HEK293T (cell line): ENCODE results near the gene POLA1.
"Not testable (repeated sequence)": the region's sequence is repeated elsewhere in the genome, so short reads cannot be mapped to it uniquely, and the experiment has no call there.

Experiments used
- CTCF ChIA-PET: fragments of 350-600 bp; formaldehyde crosslinking; extraction: SDS; loops from one replicate; lab custom pipeline; 2021; ENCODE audit warnings: antibody characterized with exemption, inconsistent platforms; lab: Yijun Ruan, JAX
- POLR2A ChIA-PET: fragments of 350-600 bp; formaldehyde crosslinking; extraction: SDS; loops from one replicate; lab custom pipeline; 2020; ENCODE audit warnings: antibody characterized with exemption, inconsistent platforms; lab: Yijun Ruan, JAX
- DNase-seq: peaks from one replicate; pipeline ENCODE4 v3.0.0; 2012; ENCODE audit warnings: mixed read lengths; ENCODE audit errors: extremely low spot score
- ARNT ChIP-seq: fragments of 450-650 bp; IDR thresholded peaks from 2 replicates; pipeline ENCODE4 v1.6.1; 2017; ENCODE audit warnings: mild to moderate bottlenecking
- BHLHE40 ChIP-seq: fragments of 450-650 bp; IDR thresholded peaks from 2 replicates; pipeline ENCODE4 v1.6.1; 2016; ENCODE audit warnings: mild to moderate bottlenecking, moderate library complexity, borderline replicate concordance
- CTBP1 ChIP-seq: fragments of 450-650 bp; IDR thresholded peaks from 2 replicates; pipeline ENCODE4 v1.6.1; 2016; ENCODE audit warnings: borderline replicate concordance
- ELF4 ChIP-seq: fragments of 450-650 bp; IDR thresholded peaks from 2 replicates; pipeline ENCODE4 v1.6.1; 2017; ENCODE audit warnings: antibody characterized with exemption
- FOXA1 ChIP-seq: fragments of 450-650 bp; IDR thresholded peaks from 2 replicates; pipeline ENCODE4 v1.6.1; 2016; ENCODE audit warnings: mild to moderate bottlenecking
- FOXK2 ChIP-seq: fragments of 450-650 bp; IDR thresholded peaks from 2 replicates; pipeline ENCODE4 v1.6.1; 2016; ENCODE audit warnings: mild to moderate bottlenecking
- FOXM1 ChIP-seq: fragments of 450-650 bp; IDR thresholded peaks from 2 replicates; pipeline ENCODE4 v1.6.1; 2017; ENCODE audit warnings: mild to moderate bottlenecking, borderline replicate concordance
- HDGF ChIP-seq: fragments of 450-650 bp; IDR thresholded peaks from 2 replicates; pipeline ENCODE4 v1.6.1; 2017; ENCODE audit warnings: antibody characterized with exemption, borderline replicate concordance
- L3MBTL2 ChIP-seq: fragments of 450-650 bp; conservative IDR thresholded peaks from 2 replicates; pipeline ENCODE4 v1.6.1; 2016; ENCODE audit warnings: mild to moderate bottlenecking
- LEF1 ChIP-seq: fragments of 450-650 bp; IDR thresholded peaks from 2 replicates; pipeline ENCODE4 v1.6.1; 2017; ENCODE audit warnings: mild to moderate bottlenecking, borderline replicate concordance
- NFRKB ChIP-seq: fragments of 450-650 bp; IDR thresholded peaks from 2 replicates; pipeline ENCODE4 v1.6.1; 2016; ENCODE audit warnings: mild to moderate bottlenecking, moderate library complexity
- SP1 ChIP-seq: fragments of 450-650 bp; IDR thresholded peaks from 2 replicates; pipeline ENCODE4 v1.6.1; 2017
- SUZ12 ChIP-seq: fragments of 450-650 bp; IDR thresholded peaks from 2 replicates; pipeline ENCODE4 v1.6.1; 2016; ENCODE audit warnings: mild to moderate bottlenecking
- TARDBP ChIP-seq: fragments of 450-650 bp; IDR thresholded peaks from 2 replicates; pipeline ENCODE4 v1.6.1; 2016
- ZNF384 ChIP-seq: fragments of 450-650 bp; IDR thresholded peaks from 2 replicates; pipeline ENCODE4 v1.6.1; 2016
- TF ChIP-seq, protein P1 (sequence below): fragments of 450-650 bp; IDR thresholded peaks from 2 replicates; pipeline ENCODE4 v1.6.1; 2016

Gene POLA1

DNA sequence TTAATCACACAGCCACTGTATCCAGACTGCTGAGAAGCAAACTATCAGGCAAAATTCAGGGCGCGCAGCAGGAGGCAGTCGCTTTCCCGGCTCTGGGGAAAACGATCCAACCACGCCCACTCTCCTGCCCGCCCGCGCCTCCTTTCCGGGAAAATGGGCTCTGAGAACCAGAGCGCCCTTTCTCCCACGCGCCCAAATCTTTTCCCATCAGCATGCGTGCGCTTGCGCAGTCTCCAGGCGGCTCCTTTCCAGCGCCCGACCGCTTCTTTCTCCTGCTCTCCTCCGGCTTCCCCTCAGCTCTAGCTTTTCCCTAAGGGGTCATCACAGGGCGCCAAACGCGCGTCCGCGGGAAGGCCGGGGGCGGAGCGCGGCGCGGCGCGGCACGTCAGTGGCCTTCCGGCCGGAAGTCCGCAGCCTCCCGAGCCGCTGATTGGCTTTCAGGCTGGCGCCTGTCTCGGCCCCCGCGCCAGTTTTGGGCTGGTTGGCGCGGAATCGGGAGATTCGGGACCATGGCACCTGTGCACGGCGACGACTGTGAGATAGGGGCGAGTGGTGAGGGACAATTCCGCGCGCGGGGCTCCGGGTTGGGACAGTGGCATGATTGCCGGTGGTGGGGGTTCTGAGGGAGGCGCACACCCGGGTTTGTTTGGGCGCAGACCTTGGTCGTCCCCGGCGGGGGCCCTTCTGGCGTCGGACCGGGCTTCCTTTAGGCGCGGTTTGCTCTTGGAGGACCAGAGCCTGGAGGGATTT is at the start of gene POLA1:
Gene POLA1 (plus strand): TSS at position 466 of the 750 bp plus-strand sequence. CDS start 44 bp downstream, at position 510.
- TF ChIP-seq, protein P1, sequence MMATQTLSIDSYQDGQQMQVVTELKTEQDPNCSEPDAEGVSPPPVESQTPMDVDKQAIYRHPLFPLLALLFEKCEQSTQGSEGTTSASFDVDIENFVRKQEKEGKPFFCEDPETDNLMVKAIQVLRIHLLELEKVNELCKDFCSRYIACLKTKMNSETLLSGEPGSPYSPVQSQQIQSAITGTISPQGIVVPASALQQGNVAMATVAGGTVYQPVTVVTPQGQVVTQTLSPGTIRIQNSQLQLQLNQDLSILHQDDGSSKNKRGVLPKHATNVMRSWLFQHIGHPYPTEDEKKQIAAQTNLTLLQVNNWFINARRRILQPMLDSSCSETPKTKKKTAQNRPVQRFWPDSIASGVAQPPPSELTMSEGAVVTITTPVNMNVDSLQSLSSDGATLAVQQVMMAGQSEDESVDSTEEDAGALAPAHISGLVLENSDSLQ, result 0 out of 2 replicates have a peak, but pooled peaks have one; percentile 20
- TF ChIP-seq BHLHE40, result no peak
- TF ChIP-seq ZNF384, result no peak
- peak; percentile 90 for TF ChIP-seq L3MBTL2
- TF ChIP-seq ELF4, result peak; percentile 65; the same call in 1 of the 2 replicates
- no peak for TF ChIP-seq SP1
- no peak for TF ChIP-seq FOXM1
- TF ChIP-seq FOXK2, result no peak
- ChIA-PET CTCF (no interaction called here), POLR2A (interaction anchor here (1.2 kb wide), 1 partner anchor 9 kb away, joined by 3 read pairs; no protein-coding TSS in a partner anchor)
- DNase-seq, result peak; percentile 90

DNA sequence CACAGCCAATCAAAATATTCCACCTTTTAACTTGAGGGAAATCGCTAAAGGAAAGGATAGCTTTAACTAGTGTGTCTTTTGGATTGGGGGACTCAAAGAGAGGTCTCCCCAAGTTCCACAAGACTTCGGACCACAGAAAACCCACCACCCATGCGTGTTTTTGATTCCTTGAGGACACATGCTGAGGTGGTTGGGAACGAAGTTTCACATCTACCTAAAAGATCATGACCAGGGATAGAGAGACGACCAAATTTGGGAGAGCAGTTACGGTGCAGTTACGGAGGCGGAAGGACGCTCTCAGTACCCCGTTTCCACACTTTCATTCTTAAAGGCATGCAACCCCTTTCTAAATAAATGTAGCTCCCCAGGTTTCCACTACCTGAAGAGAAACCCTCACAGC is 47.7 kb upstream of the POLA1 start:
- DNase-seq, result no peak
- POLR2A ChIA-PET, result no interaction called here
- TF ChIP-seq FOXA1 (no peak), BHLHE40 (no peak), NFRKB (no peak)
- CTCF ChIA-PET, result no interaction called here

- CTCF ChIA-PET, result interaction anchor here (1.1 kb wide), 1 partner anchor 53 kb away, joined by 3 read pairs; no protein-coding TSS in a partner anchor
- POLR2A ChIA-PET, result no interaction called here
- DNase-seq, result peak; percentile 17
- no peak for TF ChIP-seq ELF4
Observed at GRCh38 chrX:24646745-24647182, 47.0 kb upstream of the POLA1 start.

DNA sequence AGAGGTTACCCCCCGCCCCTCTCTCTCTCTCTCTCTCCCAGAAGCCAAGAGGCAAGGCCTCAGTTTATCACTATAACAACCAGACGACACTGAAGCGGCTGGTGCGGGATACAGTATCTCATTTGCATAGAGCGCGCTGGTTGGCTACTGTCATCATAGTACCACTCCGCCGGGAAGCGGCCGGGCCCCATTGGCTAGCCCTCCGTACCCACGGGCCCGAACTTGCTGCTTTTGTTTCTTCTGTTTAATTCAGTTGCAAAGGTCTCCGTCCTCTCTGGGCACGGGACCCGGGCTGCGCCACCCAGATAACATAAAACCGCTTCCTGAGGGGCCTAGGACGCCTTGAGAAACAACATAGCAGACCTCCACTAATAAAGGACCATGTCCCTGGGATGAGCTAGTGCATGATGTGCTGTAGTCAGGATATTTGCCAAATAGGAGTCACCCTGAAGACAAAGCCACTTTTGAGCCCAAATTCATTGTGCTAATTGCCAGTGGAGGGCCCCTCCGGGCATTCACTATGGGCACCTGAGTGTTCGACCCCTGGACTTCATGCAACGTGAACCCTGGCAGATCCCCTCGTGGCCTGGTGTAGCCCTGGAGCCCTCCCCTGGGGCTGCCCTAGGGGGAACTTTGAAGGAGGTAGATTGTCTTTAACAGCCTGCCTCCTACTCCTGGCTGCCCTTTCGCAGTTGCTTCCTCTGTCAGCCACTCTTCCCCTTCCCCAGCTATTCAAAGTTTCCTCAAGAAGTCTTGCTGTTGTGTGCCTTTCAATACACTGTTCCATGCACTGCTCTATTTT is 46.3 kb upstream of the POLA1 start, which contains the start of gene PCYT1B:
Gene PCYT1B (minus strand): TSS at position 91 of the 802 bp plus-strand sequence. CDS start 242 bp downstream, outside the sequence.
- DNase-seq, result peak; percentile 77
- CTCF ChIA-PET, result interaction anchor here (1.1 kb wide), 1 partner anchor 54 kb away, joined by 3 read pairs; no protein-coding TSS in a partner anchor
- POLR2A ChIA-PET, result no interaction called here
- no peak for TF ChIP-seq FOXM1
- TF ChIP-seq L3MBTL2, result no peak
- TF ChIP-seq BHLHE40, result no peak
- TF ChIP-seq ELF4, result no peak
- TF ChIP-seq FOXK2, result no peak
- TF ChIP-seq NFRKB, result no peak
- TF ChIP-seq FOXA1, result no peak
- no peak for TF ChIP-seq SP1
- no peak for TF ChIP-seq ZNF384
- TF ChIP-seq, protein P1, result no peak

DNA sequence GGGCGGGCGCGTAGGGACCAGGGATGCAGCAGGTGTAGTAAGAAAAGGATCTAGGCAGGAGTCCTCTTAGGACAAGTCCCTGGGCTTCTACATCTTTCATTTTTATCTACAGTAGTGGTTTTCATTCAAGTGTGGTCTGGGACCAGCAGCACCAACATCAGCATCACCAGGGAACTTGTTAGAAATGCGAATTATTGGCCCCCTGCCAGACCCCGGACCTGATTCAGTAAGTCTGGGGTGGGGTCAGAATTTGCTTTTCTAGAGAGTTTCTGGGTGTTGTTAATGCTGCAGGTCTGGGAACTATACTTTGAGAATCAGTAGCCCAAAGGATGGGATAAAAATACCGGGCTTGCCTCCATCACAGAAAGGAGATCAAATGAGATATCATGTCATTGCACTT is 45.2 kb upstream of the POLA1 start:
- ChIA-PET POLR2A (no interaction called here), CTCF (no interaction called here)
- TF ChIP-seq CTBP1, result no peak
- TF ChIP-seq, protein P1, result no peak
- no peak for TF ChIP-seq FOXA1
- no peak for TF ChIP-seq FOXM1
- TF ChIP-seq BHLHE40, result no peak
- TF ChIP-seq L3MBTL2, result no peak
- TF ChIP-seq ZNF384, result no peak
- TF ChIP-seq SUZ12, result no peak
- TF ChIP-seq SP1, result no peak
- TF ChIP-seq TARDBP, result no peak
- TF ChIP-seq LEF1, result no peak
- TF ChIP-seq HDGF, result no peak
- TF ChIP-seq ELF4, result no peak
- no peak for TF ChIP-seq FOXK2
- TF ChIP-seq ARNT, result no peak
- TF ChIP-seq NFRKB, result no peak
- DNase-seq, result no peak

DNA sequence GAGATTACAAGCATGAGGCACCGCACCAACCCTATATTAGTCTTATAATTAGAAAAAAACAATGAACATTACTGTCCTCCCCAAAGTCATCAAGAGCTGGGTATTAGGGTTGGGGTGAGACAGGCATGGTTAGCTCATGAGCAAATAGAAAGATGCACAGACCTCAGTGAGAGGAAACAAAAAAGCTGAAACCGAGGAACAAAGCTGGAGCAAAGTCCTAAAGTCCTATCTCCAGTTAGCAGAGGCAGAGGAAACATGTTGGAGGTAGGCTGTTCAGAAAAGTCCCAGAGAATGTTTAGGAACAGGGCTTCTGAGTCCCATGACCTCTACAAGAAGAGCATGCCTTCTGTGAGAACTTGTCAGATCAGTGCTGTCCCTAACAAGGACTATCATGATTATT is 41.9 kb upstream of the POLA1 start:
- DNase-seq, result no peak
- peak; percentile 5; the same call in 1 of the 2 replicates for TF ChIP-seq ELF4
- TF ChIP-seq CTBP1, result no peak
- CTCF ChIA-PET, result no interaction called here
- POLR2A ChIA-PET, result no interaction called here

- POLR2A ChIA-PET, DNase-seq: not testable (repeated sequence)
- CTCF ChIA-PET, result interaction anchor here (1.3 kb wide), 1 partner anchor 21 kb away, joined by 4 read pairs; no protein-coding TSS in a partner anchor
Observed at GRCh38 chrX:24655679-24656078, 38.0 kb upstream of the POLA1 start.
